Transverse colon (tissue), 3 donors: ENCODE data around the gene TNFAIP8L3.

ENCODE experiments used
- EP300 ChIP-seq: sonication (generic); formaldehyde crosslinking; IDR thresholded peaks from one replicate; pipeline ENCODE4 v1.6.1; 2017; ENCODE audit warnings: antibody characterized with exemption, low read depth
- POLR2A ChIP-seq: fragments of 450-650 bp; IDR thresholded peaks from one replicate; pipeline ENCODE4 v1.6.1; 2016; ENCODE audit warnings: antibody characterized with exemption, mild to moderate bottlenecking, moderate library complexity
- POLR2AphosphoS5 ChIP-seq, 3 donors: sonication (generic); formaldehyde crosslinking; IDR thresholded peaks; one replicate each; pipeline ENCODE4 v1.6.1; 2016; ENCODE audit warnings: antibody characterized with exemption in 3 of 3

DNA sequence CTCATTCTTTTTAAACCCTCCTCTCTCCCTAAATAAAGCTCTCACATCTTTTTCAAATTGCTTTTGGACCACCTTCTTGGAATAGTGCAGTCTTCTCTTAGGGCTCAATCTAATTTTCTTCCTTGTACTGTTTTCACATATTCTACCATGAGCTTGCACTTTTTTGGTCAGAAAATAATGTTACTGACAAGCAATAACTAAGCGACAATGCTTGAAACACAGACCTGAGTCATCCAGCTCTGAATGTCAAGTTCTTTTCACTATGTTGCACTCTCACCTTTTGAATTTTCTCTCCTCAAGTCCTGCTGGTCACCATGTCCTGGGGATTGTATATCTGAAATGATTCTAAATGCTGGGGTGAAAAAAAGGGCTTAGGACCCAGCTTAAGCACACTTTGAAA, 8.9 kb downstream of the TNFAIP8L3 start:
- TF ChIP-seq POLR2AphosphoS5 (IDR thresholded peaks at IDR 0.05) (no peak), POLR2A (no peak), EP300 (no peak)
